ENCODE data around the gene DCP1B.

DCP1B gene

GRCh38 chr12:2044165-2044564 lies 39.9 kb upstream of the DCP1B start:
- H3K27ac ChIP-seq = no peak overlapping the region
- TF ChIP-seq EZH2 (IDR thresholded peaks at IDR 0.05) (no peak), FOXP2 (optimal IDR thresholded peaks at IDR 0.05; ENCODE audit: control extremely low read depth, extremely low read length, insufficient read depth) (no peak), POLR2AphosphoS5 (IDR thresholded peaks at IDR 0.05; ENCODE audit: borderline replicate concordance, low read depth, low read length) (no peak)
- H3K9ac ChIP-seq (ENCODE audit: insufficient read length) = no peak overlapping the region

GRCh38 chr12:2043054-2043453 lies 38.8 kb upstream of the DCP1B start:
- Histone ChIP-seq H3K9me3 (ENCODE audit: low read depth, low read length) (no peaks in the 10 kb centered on the region), H3K36me3 (ENCODE audit: insufficient read depth, low read length) (no peaks in the 10 kb centered on the region), H3K27ac (no peak overlapping the region), H3K9ac (ENCODE audit: insufficient read length) (no peak overlapping the region), H3K4me3 (no peak overlapping the region)
- TF ChIP-seq EZH2 (IDR thresholded peaks at IDR 0.05) = no peak
- TF ChIP-seq FOXP2 (optimal IDR thresholded peaks at IDR 0.05; ENCODE audit: control extremely low read depth, extremely low read length, insufficient read depth) = no peak
- TF ChIP-seq POLR2AphosphoS5 (IDR thresholded peaks at IDR 0.05; ENCODE audit: borderline replicate concordance, low read depth, low read length) = no peak
- DNase-seq (ENCODE audit: low read depth, low spot score) = no peak

More at GRCh38 chr12:2044165-2044564, 39.9 kb upstream of the DCP1B start:
- no peak for DNase-seq (ENCODE audit: low read depth, low spot score)
- no peak overlapping the region for H3K4me3 ChIP-seq
- no peaks in the 10 kb centered on the region for H3K9me3 ChIP-seq (ENCODE audit: low read depth, low read length)
- no peaks in the 10 kb centered on the region for H3K36me3 ChIP-seq (ENCODE audit: insufficient read depth, low read length)

DNA sequence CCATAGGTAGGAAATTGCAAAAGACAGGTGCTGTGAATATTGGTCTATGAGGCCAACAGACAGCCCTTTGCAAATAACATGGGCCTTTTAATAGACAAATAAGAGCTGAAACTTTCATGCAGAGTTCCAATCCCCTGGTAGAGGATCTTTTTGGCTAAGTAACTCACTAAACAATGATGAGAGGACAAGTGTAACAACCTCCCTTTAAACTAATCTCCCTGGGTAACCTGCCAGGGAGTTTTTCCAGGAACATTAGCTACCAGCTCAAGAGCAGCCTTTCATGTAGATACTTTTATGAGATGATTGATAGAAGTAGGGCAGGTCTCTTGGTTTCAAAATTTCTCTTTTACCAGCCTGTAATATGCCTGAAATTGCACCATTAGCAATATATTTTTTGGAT lies 34.8 kb upstream of the DCP1B start:
- no peak for DNase-seq (ENCODE audit: low read depth, low spot score)
- Histone ChIP-seq H3K27ac (no peak overlapping the region), H3K36me3 (ENCODE audit: insufficient read depth, low read length) (no peaks in the 10 kb centered on the region), H3K4me3 (no peak overlapping the region), H3K9me3 (ENCODE audit: low read depth, low read length) (no peaks in the 10 kb centered on the region), H3K9ac (ENCODE audit: insufficient read length) (no peak overlapping the region)
- TF ChIP-seq FOXP2 (optimal IDR thresholded peaks at IDR 0.05; ENCODE audit: control extremely low read depth, extremely low read length, insufficient read depth) (no peak), EZH2 (IDR thresholded peaks at IDR 0.05) (no peak), POLR2AphosphoS5 (IDR thresholded peaks at IDR 0.05; ENCODE audit: borderline replicate concordance, low read depth, low read length) (no peak)

DNA sequence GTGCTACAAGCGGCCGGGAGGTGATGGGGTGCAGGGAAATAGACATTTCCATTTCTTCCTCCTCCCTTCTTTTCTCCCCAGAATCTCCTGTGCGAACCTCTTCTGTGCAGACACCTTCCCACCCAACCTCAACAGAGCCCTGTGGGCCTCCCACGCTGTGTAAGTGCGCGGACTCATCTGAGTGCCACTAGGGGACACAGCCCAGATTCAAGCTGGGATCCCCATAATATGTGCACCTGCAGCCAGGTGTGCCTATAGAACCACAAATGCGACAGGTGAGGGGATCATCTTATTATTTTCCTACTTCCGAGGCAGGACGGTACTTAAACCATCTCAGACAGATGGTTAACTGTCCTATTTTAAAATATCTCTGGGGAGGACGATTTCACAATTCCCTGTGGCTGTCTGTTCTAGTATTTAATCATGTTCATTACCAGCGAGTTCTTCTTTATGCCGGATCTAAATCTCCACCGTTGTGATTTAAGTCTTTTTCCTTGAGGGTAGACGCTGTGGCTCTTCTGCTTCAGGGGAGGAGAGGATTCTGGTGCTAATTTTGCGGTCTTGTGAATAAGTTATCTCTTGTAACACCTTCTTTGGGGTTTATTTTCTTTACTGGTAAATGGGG lies 31.3 kb upstream of the DCP1B start:
- no peak for TF ChIP-seq EZH2 (IDR thresholded peaks at IDR 0.05)
- no peak for TF ChIP-seq FOXP2 (optimal IDR thresholded peaks at IDR 0.05; ENCODE audit: control extremely low read depth, extremely low read length, insufficient read depth)
- TF ChIP-seq POLR2AphosphoS5 (IDR thresholded peaks at IDR 0.05; ENCODE audit: borderline replicate concordance, low read depth, low read length) = no peak
- no peak for DNase-seq (ENCODE audit: low read depth, low spot score)
- Histone ChIP-seq H3K27ac (no peak overlapping the region), H3K9ac (ENCODE audit: insufficient read length) (no peak overlapping the region), H3K4me3 (peak overlapping the region; percentile 74), H3K36me3 (ENCODE audit: insufficient read depth, low read length) (no peaks in the 10 kb centered on the region), H3K9me3 (ENCODE audit: low read depth, low read length) (no peaks in the 10 kb centered on the region)

GRCh38 chr12:2034633-2035430 lies 30.6 kb upstream of the DCP1B start:
- Histone ChIP-seq H3K36me3 (ENCODE audit: insufficient read depth, low read length) (no peaks in the 10 kb centered on the region), H3K9me3 (ENCODE audit: low read depth, low read length) (no peaks in the 10 kb centered on the region), H3K27ac (no peak overlapping the region), H3K9ac (ENCODE audit: insufficient read length) (no peak overlapping the region), H3K4me3 (peak overlapping the region; percentile 74)
- no peak for DNase-seq (ENCODE audit: low read depth, low spot score)
- TF ChIP-seq FOXP2 (optimal IDR thresholded peaks at IDR 0.05; ENCODE audit: control extremely low read depth, extremely low read length, insufficient read depth) = no peak
- peak; percentile 25; the same call in 1 of the 2 replicates for TF ChIP-seq POLR2AphosphoS5 (IDR thresholded peaks at IDR 0.05; ENCODE audit: borderline replicate concordance, low read depth, low read length)
- no peak for TF ChIP-seq EZH2 (IDR thresholded peaks at IDR 0.05)

- H3K9me3 ChIP-seq (ENCODE audit: low read depth, low read length) = no peaks in the 10 kb centered on the region
- no peak for TF ChIP-seq EZH2 (IDR thresholded peaks at IDR 0.05)
- TF ChIP-seq POLR2AphosphoS5 (IDR thresholded peaks at IDR 0.05; ENCODE audit: borderline replicate concordance, low read depth, low read length) = no peak
- TF ChIP-seq FOXP2 (optimal IDR thresholded peaks at IDR 0.05; ENCODE audit: control extremely low read depth, extremely low read length, insufficient read depth) = no peak
- no peak overlapping the region for H3K9ac ChIP-seq (ENCODE audit: insufficient read length)
- H3K4me3 ChIP-seq = no peak overlapping the region
- no peaks in the 10 kb centered on the region for H3K36me3 ChIP-seq (ENCODE audit: insufficient read depth, low read length)
- DNase-seq (ENCODE audit: low read depth, low spot score) = no peak
- no peak overlapping the region for H3K27ac ChIP-seq
These were observed 28.2 kb upstream of the DCP1B start for GRCh38 chr12:2032506-2032905.

GRCh38 chr12:2029851-2030250 lies 25.6 kb upstream of the DCP1B start:
- no peak for DNase-seq (ENCODE audit: low read depth, low spot score)
- Histone ChIP-seq H3K27ac (no peak overlapping the region), H3K36me3 (ENCODE audit: insufficient read depth, low read length) (no peaks in the 10 kb centered on the region), H3K9ac (ENCODE audit: insufficient read length) (no peak overlapping the region), H3K4me3 (no peak overlapping the region), H3K9me3 (ENCODE audit: low read depth, low read length) (no peaks in the 10 kb centered on the region)
- TF ChIP-seq POLR2AphosphoS5 (IDR thresholded peaks at IDR 0.05; ENCODE audit: borderline replicate concordance, low read depth, low read length) (no peak), FOXP2 (optimal IDR thresholded peaks at IDR 0.05; ENCODE audit: control extremely low read depth, extremely low read length, insufficient read depth) (no peak), EZH2 (IDR thresholded peaks at IDR 0.05) (no peak)

- Histone ChIP-seq H3K36me3 (ENCODE audit: insufficient read depth, low read length) (no peaks in the 10 kb centered on the region), H3K9me3 (ENCODE audit: low read depth, low read length) (no peaks in the 10 kb centered on the region), H3K9ac (ENCODE audit: insufficient read length) (no peak overlapping the region), H3K27ac (no peak overlapping the region), H3K4me3 (no peak overlapping the region)
- no peak for DNase-seq (ENCODE audit: low read depth, low spot score)
- TF ChIP-seq FOXP2 (optimal IDR thresholded peaks at IDR 0.05; ENCODE audit: control extremely low read depth, extremely low read length, insufficient read depth) = no peak
- TF ChIP-seq POLR2AphosphoS5 (IDR thresholded peaks at IDR 0.05; ENCODE audit: borderline replicate concordance, low read depth, low read length) = no peak
- no peak for TF ChIP-seq EZH2 (IDR thresholded peaks at IDR 0.05)
These were observed 23.1 kb upstream of the DCP1B start for GRCh38 chr12:2027351-2027750.

Measured in SK-N-MC (cell line).